ENCODE measurements around the gene NLGN1.

The NLGN1 gene

DNA sequence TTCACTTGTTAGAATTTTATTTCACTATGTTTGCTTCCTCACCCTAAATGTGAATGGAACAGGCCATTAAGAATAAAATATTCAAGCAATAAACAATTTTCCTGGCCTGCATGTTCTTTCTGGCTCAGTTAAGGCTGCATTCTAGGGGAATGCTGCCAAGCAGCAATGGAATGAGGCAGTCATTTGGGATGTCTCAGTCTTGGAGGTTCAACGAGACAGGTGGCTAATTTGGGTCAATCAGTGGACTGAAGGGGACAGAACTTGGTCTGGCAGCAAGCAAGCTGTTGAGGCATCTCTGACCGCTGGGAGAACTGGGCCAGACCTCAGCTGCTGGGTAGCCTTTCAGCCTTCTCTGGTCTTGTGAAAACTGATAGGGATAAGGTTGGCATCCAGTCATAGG is 241.6 kb downstream of the NLGN1 start:
- no peak for TF ChIP-seq ZFX (IDR thresholded peaks at IDR 0.05; ENCODE audit: borderline replicate concordance)
- no peak for TF ChIP-seq CTCF (IDR thresholded peaks at IDR 0.05)
- H3K27ac ChIP-seq, result no peak overlapping the region

DNA sequence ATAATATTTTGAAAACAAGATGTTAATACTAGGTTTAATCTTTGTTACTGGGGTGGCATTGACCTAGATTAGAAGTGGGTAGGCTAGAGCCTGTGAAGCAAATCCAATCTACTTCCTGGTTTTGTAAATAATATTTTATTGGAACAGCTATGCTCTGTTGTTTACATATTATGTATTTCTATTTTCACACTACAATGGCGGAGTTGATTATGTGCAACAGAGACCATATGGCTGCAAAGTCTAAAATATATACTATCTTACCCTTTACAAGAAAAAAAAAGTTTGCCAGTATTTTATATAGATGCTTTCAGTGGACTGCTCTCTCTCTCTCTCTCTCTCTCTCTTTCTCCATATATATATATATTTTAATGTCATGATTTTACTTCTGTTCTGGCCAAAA is 244.2 kb downstream of the NLGN1 start:
- TF ChIP-seq CTCF (IDR thresholded peaks at IDR 0.05), result no peak
- no peak for TF ChIP-seq ZFX (IDR thresholded peaks at IDR 0.05; ENCODE audit: borderline replicate concordance)
- no peak overlapping the region for H3K27ac ChIP-seq

GRCh38 chr3:173644086-173645082 is 246.8 kb downstream of the NLGN1 start:
- TF ChIP-seq CTCF (IDR thresholded peaks at IDR 0.05), result no peak
- TF ChIP-seq ZFX (IDR thresholded peaks at IDR 0.05; ENCODE audit: borderline replicate concordance), result no peak
- H3K27ac ChIP-seq, result no peak overlapping the region

DNA sequence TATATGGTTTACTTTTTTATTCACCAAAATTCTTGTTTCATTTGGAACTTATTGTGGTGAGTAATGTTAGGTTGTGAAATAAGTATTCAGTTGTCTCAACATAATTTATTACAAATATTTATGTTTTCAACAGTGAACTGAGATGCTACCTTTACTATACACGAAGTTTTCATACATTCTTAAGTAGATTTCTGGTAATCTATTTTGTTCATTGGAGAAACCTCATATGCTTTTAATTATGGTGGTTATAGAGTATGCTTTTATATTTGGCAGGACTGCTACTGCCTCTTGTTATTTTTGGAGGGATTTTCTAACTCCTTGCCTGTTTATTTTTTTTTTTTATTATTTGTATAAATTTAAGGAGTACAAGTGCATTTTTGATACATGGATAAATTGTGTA is 253.1 kb downstream of the NLGN1 start:
- TF ChIP-seq CTCF (IDR thresholded peaks at IDR 0.05), result no peak
- no peak for TF ChIP-seq ZFX (IDR thresholded peaks at IDR 0.05; ENCODE audit: borderline replicate concordance)
- H3K27ac ChIP-seq, result no peak overlapping the region

DNA sequence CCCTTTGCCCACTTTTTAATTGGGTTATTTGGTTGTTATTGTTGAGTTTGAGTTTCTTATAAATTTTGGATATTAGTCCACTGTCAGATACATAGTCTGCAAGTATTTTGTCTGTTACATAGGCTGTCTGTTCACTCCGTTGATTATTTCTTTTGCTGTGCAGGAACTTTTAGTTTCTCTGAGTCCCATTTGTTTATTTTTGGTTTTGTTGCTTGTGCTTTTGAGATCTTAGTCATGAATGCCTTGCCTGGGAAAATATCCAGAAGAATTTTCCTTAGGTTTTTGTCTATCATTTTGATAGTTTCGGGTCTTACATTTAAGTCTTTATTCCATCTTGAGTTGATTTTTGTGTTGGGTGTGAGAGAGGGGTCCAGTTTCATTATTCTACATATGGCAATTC is 254.5 kb downstream of the NLGN1 start:
- no peak overlapping the region for H3K27ac ChIP-seq
- no peak for TF ChIP-seq ZFX (IDR thresholded peaks at IDR 0.05; ENCODE audit: borderline replicate concordance)

GRCh38 chr3:173653781-173654180 is 256.2 kb downstream of the NLGN1 start:
- no peak overlapping the region for H3K27ac ChIP-seq
- TF ChIP-seq CTCF (IDR thresholded peaks at IDR 0.05), result no peak
- no peak for TF ChIP-seq ZFX (IDR thresholded peaks at IDR 0.05; ENCODE audit: borderline replicate concordance)

DNA sequence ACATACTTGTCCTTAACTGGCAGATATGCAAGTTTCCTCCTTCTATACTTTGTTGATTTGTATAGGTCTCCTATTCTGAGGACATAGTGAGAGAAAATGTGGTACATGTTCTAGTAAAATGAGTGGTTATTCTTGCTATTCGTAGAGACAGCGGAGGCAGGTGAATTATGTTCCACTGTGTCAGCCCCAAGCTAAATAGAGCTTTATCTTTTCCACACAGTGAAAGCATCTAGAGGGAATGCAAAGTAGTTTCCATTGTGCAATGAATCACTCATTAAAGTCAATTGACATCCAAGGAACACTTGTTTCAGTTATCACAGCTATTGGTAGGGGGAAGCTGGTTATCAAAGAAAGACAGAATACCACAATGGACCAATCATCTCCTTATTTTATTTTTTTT is 262.4 kb downstream of the NLGN1 start:
- TF ChIP-seq ZFX (IDR thresholded peaks at IDR 0.05; ENCODE audit: borderline replicate concordance), result no peak
- H3K27ac ChIP-seq, result no peak overlapping the region

DNA sequence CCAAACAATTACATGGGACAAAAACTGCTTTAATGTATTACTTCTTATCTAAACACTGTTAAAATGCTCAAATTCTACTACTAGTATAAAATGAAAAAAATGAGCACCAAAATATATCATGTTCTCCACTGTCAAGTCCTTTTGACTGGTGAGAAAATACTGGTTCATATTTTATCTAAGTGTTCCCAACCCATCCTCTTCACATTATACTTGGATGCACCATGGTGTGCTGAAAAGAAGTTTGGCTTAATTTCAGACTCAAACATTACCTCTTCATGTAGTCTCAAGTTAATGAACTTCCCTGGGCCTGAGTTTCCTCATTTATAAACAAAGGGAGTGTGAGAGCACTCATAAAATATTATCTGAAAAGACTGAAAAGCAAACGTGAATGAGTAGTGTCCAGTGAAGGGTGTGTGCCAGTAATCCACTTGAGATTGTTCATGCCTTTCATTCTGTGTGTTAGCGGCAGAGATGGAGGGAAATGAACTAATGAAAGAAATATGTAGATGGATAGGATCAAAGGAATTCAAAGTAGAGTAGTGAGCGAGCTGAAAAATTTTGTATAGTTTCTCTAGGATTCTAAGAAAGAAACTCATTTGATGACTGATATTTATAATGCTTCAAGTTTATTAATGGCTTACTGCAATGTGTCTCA is 263.2 kb downstream of the NLGN1 start:
- no peak overlapping the region for H3K27ac ChIP-seq
- TF ChIP-seq CTCF (IDR thresholded peaks at IDR 0.05) (no peak), ZFX (IDR thresholded peaks at IDR 0.05; ENCODE audit: borderline replicate concordance) (no peak)
